GF-D8 (cell line): ENCODE results near the gene AGGF1.
"Not testable (repeated sequence)": the region's sequence is repeated elsewhere in the genome, so short reads cannot be mapped to it uniquely, and the experiment has no call there.

ENCODE experiments used
- DNase-seq: peaks from one replicate; lab custom pipeline; 2025; lab: John Stamatoyannopoulos, UW

The AGGF1 gene

DNA sequence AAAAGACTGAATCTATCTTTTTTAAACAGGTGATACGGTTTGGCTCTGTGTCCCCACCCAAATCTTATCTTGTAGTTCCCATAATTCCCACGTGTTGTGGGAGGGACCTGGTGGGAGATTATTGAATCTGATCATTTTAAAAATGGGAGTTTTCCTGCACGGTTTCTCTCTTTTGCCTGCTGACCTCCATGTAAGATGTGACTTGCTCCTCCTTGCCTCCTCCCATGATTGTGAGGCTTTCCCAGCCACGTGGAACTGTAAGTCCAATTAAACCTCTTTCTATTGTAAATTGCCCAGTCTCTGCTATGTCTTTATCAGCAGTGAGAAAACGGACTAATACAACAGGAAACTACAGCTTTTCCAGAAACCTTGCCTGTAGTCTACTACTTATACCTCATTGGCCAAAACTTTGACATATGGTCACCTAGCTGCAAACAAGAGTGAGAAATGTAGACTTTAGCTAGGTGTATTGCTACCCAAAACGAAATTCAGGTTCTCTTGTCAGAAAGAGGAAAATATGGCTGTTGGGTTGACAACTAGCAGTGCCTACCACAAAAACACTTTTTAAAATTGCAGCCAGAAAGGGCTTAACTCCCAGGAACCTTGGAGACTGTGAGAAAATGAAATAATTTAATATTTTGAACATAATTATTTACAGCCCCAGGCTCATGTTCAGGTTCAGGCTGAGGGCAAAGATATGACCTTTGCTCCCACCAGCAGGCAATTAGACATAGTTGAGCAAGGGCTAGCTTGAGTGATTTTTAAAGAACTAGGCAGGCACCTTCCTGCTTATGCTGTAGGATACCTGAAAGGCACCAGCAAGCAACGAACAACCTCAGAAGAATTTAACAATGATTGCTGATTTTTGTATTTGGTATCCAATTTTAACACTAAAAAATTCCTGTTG lies 7.4 kb upstream of the AGGF1 start:
- no peak for DNase-seq

DNA sequence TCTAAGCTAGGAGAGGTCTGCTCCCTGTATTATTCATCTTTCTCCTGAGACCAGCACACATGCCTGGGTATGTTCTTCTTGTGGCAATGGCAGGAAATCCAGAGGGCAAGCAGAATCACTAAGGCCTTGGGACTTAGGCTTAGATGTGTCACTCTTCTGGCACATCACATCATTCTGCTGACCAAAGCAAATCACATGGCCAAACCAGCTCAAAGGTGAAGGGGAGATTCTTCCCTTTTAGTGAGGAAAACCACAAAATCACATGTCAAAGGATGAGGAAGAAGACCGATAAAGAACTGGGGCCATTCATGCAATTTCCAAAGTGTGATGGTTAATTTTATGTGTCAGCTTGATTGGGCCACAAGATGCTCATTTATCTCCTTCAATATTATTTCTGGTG lies 5.7 kb upstream of the AGGF1 start:
- no peak for DNase-seq

DNA sequence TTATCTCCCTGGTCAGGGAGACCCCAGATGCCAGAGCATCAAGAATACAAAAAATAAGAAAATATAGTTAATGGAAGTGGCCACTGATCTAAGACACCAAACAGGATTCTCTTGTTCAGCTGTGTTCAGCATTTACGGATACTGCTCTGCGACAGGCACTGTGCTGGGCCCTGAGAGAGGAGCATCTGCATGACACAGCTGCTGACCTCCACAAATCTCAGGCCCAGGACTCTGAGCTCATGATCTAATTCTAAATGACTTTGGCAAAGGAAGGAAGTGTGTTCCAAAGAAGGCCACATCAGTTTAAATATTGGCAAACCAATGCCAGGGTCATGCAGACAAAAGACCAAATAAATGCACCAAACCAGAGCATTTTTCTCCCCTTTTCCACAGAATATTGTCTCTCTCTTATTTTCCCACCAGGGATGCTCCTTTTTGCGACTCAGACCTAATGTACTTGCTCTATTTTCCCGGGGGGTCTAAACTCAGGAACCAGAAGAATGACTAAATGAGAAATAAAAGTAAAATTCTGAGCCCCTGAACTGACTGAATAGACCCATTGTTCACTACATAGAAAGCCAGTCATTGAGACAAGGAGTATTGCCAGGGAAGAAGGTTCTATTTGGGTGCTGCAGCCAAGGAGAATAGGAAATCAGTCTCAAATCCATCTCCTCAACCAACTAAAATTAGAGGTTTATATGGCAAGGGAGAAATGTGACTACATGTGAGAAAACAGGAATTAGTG lies 1.4 kb upstream of the AGGF1 start:
- no peak for DNase-seq

DNA sequence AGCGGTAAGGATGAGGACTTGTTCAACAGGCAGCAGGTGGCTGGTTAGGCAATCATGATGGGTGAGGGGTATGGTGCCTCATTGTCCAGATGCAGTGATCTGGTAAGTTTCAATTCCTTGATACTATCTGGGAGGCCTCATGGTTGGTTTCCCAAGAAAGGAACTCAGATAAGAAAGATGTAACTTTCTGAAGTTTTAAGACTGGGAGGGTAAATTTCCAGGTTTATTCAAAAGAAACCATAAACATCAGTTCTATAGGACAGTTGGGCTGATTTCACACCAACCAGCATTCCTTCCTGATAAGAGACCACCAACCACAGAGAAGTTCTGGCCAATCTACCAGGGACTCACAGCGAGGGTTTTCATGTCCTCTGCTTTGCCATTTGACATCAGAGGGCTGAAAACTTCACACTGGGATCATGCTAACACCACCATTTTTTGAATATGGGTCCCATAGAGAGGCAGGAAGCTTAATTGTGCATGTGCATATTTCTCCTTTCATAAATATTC lies 773 bp upstream of the AGGF1 start:
- peak; percentile 14 for DNase-seq

DNA sequence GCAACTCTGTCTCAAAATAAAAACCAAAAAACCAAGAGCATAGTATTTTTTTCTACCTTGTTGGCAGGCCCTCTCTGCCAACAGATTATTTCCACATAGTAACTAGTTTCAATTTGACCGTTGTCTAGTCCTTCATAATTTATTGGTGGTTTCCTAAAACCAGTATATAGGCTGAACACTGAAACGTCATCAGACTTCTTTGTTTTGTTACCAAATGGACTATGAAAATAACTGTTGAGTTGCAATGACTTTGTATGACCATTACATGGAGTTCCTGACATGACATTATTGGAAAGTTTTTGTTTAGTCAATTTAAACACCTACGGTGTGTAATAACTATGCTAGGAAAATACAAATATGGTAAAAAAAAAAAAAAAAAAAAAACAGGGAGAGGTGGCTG lies 1.7 kb downstream of the AGGF1 start:
- no peak for DNase-seq

DNA sequence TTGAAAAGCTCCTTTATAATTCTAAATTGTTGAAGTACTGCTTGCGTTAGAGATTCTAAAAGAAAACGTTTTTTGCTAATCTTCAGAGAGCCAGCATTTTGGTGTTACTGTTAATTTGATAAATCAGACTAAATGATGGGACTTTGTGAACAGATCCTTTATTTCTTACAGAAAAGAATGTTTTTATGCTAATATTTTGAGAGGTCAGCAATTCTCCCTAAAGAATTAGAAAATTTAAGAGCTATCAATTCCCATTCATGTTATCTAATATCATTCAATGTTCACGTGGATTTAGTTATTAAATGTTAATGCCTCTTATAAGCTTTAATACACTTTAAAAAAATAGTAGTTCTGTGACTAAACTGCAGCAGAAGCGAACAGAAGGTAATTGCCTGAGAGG lies 2.4 kb downstream of the AGGF1 start:
- no peak for DNase-seq

DNA sequence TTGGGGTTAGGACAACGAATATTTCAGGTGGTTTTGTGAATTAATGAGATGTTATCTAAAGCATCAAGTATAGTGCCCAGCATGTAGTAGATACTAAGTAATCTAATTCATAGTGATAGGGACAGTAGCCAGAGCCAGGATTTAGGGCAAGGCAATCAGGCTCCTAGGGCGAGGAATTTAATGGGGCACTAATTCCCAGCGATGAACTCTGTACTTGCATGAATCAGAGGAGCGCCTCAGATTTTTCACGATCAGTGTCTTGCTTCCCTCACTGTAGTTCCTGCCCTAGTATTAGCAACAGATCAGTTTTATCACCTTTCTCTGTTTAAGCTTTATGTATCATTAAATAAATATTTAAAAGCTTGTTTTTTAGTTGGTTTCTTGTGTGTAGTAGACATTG lies 3.1 kb downstream of the AGGF1 start:
- no peak for DNase-seq

DNA sequence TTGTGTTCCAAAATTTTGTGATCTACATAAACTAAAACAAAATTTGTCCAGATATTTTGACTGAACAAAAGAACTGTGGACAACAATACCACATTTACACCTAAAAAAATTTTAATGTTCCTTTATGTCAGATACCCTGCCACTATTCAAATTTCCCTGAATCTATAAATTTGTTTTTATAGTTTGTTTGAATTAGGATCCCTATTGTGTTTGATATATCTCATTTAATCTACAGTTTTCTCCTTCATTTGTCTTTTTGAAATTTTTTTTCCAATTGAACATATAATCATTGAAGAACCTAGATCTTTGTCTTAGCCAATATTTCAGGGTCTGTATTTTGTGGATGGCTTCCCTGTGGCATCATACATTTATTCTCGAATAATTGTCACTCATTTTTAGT lies 5.7 kb downstream of the AGGF1 start:
- no peak for DNase-seq

DNA sequence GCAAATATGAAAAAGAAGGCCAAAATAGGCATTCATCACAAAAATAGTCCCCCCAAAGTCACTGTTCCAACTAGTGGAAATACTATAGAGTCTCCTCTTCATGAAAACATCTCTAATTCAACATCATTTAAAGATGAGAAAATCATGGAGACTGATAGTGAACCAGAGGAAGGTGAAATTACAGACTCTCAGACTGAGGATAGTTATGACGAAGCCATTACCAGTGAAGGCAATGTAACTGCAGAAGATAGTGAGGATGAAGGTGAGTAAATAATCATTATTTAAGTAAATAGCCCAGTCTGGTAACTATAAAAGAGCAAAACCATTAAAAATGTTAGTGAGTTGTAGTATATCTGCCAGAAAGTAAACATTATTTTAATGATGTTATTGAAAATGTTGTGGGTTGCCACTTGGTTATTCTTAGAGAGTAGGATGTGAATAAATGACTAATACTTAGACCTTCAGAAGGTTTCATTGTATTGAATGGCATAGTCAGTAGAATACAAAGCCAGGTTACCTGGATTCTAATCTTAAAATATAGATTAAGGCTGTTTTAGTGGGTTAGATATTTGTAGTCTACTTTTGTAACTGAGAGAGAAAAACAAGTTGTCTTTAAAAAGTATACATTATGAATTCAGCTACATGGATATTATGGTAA lies 16.3 kb downstream of the AGGF1 start:
- DNase-seq = no peak

DNA sequence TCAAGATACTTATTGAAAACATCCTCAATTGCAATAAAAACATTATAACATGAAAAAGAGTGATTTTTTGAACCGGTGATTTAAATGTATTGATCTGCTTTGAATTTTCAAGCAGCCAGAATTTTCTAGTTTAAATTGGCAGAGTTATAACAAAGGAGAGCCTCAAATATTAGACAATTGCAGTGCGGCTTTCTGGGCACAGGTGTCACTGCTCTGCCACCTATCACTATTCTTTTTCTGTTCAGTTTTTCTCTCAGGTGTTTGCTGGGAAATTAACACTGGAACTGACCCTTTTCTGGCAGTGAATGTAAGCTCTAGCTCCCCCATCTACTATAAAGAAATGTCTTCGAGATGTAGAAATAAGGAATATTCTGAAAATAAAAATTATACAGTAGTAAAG lies 33.8 kb downstream of the AGGF1 start:
- DNase-seq = no peak

DNA sequence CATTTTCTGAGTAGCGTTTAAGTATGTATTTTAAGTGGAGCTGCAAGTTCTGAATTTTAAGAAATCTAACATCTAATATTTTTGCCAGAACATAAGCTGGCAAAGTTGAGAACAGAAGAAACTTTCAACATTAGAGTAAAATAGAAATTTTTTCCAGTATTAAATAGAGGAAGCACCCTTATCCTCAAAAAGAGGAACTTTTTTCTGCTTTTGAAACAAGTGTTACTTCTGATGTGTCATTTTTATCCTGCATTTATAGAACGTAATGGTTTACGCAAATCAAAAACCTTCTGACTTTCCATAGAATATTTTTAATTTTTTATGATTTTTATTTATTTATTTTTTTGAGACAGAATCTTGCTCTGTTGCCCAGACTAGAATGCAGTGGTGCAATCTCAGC lies 35.1 kb downstream of the AGGF1 start:
- DNase-seq = peak; percentile 10

DNA sequence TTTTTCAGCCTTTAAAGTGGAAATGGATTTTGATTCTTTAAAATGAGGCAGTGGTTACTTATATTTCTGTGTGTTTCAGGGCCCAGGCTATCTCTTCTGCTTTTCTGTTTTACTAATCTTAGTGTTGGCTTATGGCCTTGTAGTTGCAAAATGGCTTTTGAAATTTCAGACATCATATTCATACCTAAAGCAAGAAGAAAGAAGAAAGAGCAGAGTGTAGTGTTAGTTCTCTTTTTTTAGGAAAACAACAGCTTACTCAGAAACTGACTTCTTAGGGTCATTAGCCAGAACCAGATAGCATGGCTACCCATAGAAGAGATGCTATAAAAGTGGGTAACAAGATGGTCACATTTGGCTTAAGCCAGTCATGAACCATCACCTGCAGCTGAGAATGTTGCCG lies 36.0 kb downstream of the AGGF1 start:
- no peak for DNase-seq

DNA sequence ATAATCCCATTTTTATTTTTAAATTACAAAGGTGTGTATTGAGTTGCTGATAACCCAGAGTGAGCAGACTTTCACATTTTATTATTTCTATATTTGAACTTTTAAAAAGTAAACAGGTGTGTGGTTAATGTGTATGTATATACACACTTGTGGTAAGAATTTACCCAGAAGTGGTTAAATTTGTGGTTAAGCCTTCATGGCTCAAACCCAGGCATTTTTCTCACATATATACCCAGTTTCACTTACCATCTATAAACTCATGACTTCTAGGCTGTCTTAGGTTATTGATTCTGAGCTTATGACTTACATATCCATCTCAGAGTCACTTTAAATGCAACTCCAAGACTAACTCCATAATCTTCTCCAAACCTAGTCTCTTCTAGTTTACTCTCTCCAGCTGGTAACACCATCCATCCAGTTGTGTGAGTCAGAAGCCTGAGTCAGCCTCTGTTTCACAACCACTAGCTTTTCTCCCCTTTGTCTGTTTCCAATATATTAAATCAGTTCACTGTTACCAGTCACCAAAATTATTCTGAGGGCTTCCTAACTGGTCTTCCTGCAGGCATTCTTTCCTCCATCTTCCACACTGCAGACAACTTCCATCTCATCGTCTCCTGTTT lies 36.7 kb downstream of the AGGF1 start:
- DNase-seq = no peak

DNA sequence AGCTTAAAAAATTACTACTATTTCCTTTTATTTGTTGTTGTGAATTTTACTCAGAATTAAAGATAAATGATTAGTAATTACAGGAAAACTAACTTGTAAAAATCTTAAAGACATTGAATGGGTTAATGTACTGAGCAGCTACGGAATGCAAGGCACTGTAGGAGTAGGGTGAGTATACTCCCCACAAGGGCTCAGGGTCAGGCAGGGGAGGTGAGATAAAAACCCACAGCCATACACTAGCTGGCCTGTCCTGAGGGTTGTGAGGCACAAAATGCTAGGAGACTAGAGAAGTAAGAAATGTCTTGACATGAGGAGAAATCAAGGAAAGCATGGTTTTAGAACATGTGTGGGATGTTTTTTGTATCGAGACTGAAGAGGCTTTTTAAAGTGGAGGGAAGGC lies 43.5 kb downstream of the AGGF1 start:
- no peak for DNase-seq

DNA sequence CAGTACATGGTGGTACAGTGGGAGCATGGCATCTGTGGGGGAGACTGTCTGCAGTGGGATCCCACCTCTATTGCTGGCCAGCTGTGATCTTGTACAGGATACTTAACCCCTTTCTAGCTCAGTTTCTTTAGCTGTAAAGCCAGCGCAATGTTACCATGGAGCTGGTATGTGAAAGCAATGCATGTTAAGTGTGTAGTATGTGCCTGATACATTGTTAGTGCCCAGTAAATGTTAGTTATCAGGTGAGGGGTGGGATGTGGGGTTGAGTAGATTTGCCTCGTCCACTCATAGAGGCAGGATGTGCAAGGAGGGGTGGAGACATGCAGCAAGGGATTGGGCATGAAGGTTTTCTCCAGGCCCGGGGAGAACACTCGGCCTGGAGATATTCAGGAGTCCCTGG lies 44.5 kb downstream of the AGGF1 start:
- DNase-seq = no peak

DNA sequence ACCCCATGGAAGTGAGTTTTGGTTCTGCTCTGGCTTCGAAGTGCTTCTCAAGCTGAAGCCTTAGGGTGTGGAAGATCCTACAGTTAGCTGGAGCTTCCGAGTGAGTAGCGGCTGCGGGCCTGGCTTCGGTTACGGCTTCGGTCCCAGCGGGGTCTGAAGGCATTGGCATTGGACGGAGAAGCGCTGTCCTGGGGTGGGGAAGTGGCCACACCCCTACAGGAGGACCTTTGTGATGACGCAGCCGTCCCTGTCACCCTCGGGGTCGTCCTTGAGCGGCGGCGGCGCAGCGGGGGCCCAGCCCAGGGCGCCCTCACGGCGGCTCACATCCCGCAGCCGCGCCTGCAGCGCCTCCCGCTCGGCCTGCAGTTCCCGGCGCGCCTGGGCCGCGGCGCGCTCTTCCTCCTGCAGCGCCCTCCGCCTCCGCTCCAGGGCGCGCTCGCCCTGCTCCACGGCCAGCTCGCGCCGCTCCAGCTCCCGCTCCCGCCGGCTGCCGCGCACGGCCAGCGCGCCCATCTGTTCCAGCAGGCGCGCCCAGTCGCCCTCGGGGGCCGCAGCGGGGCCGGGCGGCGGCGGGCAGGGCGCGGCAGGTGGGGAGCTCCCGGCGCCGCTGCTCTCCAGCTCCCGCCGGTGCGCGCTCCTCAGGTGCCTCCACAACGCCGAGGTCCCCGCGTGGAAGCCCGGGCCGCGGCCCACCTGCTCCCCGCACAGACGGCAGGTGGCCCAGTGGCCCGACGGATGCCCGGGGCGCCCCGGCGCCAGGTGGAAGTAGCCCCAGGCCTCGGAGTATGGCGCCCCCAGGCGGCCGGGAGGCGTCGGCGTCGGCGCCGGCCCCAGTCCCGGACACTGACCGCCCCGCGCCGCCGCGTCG lies 47.0 kb downstream of the AGGF1 start:
- no peak for DNase-seq

DNA sequence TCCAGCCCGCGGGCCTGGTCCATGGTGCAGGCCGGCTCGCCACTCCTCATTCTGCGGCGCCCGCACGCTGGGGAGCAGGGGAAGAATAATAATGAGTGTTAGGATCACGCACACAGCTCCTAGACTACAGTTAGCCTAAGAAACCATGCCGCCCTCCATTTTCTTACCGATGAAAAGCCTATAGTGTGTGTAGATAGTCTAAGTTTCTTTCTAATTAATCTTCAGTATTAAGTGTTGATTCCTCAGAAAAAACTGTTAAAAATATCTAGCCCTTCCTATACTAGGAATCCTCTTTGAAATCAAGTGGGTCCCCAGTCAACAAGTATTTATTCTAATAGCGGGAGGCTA lies 47.6 kb downstream of the AGGF1 start:
- DNase-seq = no peak

DNA sequence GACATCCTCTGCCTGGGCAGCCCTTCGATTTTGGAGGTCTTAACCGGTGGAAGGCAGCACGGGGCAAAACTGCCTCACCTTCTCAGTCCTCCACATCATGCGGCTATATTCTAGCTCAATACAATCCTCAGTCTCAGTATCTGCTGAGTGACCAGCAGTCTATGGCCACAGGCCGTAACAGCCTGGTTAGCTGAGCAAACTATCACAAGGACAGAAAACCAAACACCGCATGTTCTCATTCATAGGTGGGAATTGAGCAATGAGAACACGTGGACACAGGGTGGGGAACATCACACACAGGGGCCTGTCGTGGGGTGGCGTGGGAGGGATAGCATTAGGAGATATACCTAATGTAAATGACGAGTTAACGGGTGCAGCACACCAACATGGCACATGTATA lies 50.3 kb downstream of the AGGF1 start:
- not testable (repeated sequence) for DNase-seq

DNA sequence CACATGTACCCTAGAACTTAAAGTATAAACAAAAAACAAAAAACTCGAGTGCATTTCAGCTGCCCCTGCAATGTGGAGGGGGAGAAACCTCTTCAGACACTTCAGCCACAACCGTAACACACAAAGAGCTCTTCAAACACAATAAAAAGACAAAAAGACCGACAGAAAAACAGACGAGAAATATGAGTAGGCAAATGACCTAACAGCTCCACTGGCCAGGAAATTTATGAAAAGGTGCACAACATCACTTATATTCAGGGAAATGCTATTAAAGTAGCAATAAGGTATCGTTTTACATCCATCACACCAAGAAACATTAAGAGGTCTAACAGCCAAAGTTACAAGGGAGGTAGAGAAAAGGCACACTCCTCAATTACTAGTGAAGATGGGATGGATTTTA lies 50.7 kb downstream of the AGGF1 start:
- DNase-seq = no peak

DNA sequence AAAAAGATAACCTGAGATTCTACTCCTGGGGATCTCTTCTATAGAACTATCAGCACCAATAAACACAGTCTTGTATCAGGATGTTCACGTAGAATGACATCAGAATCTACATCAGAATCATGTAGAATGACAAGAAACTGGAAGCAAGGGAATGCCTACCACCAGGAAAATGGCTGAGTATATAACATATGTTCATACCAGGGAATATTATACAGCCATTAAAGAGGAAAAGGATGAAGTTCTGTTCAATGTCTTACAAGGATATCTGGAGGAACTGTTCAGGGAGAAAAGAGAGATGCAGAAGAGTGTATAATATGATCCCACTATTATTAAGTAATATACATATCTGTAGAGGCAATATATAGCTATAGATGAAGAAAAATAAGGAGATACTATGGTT lies 52.1 kb downstream of the AGGF1 start:
- no peak for DNase-seq

DNA sequence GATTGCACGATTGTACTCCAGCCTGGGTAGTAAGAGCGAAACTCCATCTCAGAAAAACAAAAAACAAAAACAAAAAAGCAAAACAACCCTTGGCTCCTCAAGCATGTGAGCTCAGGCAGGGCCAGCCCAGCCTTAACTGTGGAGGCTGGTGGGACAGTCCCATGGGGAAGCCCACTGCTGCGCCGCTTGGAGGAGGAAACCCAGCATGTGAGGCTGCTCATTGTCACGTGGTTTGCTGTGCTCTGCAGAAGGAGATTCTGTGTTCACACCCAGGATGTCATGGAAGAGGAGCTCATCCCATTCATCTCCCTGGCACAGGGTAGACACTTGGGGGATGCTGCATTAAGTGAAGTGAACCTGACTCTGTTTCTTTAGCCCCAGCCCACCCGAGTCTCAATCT lies 52.9 kb downstream of the AGGF1 start:
- DNase-seq = no peak

DNA sequence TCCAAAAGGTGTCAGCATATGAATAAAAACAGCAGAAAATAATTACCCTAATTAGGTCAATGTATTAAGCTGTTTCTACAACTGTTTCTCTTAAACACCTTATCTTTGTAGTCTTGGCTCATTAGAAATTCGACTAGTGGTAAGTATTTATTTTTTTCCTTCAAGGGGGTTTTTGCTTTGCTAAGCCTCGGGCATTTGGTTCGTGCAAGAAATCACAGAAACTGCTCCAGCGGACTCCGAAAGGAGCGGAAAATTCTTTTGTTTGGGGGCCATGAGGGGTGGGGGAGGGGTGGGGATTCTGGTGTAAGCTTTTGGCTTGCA lies 56.1 kb downstream of the AGGF1 start:
- no peak for DNase-seq
